HG03354 (cell line): Measurements from ENCODE around the gene CCL22.
"Not testable (repeated sequence)": the region's sequence is repeated elsewhere in the genome, so short reads cannot be mapped to it uniquely, and the experiment has no call there.

ENCODE experiments used
- ATAC-seq: cut with Tn5 transposase; IDR thresholded peaks from one replicate; pipeline ENCODE4 v1.9.1; 2021; ENCODE audit warnings: mild to moderate bottlenecking; ENCODE audit not compliant: unreplicated experiment, poor library complexity, severe bottlenecking

The CCL22 gene

DNA sequence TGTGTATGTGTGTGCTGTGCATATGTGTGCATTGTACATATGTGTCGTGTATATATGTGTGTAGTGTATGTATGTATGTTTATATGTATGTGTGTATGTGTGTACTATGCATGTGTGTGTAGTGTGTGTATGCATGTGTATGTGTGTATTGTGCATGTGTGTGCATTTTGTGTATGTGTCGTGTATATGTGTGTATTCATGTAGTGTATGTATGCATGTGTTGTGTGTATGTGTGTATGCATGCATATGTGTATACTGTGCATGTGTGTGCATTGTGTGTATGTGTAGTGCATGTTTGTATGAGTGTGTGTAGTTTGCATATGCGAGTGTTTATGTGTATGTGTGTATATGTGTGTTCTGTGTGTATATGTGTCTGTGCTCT lies 30.5 kb downstream of the CCL22 start:
- ATAC-seq, result no peak

- ATAC-seq, result no peak
These were observed 32.2 kb downstream of the CCL22 start for GRCh38 chr16:57390636-57391295.

GRCh38 chr16:57391300-57391699 lies 32.7 kb downstream of the CCL22 start:
- no peak for ATAC-seq

DNA sequence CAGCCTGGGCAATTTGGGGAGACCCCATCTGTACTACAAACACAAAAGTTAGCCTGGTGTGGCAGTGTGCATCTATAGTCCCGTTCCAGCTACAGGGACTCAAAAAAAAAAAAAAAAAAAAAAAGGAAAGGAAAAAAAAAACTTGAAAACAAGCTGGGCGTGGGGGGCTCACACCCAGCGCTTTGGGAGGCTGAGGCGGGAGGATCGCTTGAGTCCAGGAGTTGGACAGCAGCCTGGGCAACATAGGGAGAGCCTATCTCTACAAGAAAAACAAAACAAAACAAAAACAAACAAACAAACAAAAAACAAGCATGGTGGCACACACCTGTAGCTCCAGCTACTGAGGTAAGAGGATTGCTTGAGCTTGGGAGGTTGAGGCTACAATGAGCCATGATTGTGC lies 33.1 kb downstream of the CCL22 start:
- no peak for ATAC-seq

DNA sequence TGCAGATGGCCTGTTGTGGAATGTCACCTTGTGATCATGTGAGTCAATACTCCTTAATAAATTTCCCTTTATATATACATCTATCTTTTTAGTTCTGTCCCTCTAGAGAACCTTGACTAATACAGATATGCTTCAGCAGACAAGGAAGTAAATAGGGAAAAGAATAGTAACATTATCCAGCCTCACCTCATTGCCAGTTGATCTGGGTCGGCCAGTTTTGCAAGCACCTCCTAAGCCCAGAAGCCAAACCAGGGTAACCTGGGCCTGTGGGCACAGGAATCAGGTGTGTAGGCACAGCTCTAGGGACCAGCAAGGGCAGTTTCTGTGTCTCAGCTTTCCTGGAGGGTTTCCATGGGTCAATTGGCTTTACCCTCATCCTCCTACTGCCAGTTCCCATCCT lies 34.1 kb downstream of the CCL22 start:
- no peak for ATAC-seq

GRCh38 chr16:57394444-57394843 lies 35.9 kb downstream of the CCL22 start:
- no peak for ATAC-seq

- no peak for ATAC-seq
These were observed 36.4 kb downstream of the CCL22 start for GRCh38 chr16:57395026-57395425.

- ATAC-seq, result no peak
These were observed 38.2 kb downstream of the CCL22 start for GRCh38 chr16:57396786-57397185.

DNA sequence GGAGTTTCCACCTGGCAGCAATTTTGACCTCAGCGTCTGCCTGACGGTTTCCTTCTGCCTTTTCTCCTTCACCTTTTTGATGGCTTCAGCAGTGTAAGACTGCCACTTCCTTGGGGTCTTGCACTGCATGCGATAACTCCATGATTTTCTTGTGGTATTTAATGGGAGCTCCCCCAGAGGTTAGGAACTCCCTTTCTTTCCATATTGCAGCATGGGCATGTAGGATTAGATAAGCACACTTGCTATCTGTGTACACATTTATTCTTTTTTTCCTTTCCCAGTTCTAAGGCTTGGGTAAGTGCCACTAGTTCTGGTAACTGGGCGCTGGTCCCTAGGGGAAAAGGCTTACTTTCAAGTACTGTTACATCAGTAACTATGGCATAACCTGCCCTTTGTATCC lies 38.9 kb downstream of the CCL22 start:
- not testable (repeated sequence) for ATAC-seq

DNA sequence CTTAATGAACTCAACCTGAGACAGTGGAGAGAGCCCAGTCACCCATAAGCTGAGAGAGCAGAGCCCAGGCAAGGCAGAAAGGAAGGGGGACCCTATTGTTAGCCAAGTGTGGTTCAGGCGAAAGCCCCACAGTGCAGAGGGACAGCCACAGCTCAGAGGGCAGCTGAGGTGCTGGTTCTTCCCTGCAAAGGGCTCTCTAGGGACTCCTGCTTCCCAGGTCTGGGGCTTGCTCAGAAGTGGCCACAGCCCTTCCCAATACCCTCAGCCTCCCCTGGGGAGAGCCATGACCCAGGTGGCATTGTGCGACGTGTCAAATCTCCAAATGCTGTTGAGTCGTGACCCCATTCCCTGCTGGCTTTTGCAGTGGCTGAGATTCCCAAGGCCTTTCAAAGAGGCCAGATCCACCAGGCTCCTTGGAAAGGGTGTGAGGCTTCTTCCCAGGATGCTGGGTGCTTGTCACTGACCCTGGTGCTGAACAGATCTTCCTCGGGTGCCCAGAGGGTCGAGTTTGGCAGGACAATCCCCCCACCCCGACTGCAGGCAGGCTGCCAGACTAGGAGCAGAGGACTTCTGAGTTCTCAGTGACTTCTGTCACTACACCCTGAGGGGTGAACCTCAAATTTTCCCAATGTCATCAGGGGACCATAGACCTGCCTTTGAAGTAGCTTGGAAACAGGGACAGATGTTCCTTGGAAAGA lies 43.5 kb downstream of the CCL22 start:
- ATAC-seq, result no peak

DNA sequence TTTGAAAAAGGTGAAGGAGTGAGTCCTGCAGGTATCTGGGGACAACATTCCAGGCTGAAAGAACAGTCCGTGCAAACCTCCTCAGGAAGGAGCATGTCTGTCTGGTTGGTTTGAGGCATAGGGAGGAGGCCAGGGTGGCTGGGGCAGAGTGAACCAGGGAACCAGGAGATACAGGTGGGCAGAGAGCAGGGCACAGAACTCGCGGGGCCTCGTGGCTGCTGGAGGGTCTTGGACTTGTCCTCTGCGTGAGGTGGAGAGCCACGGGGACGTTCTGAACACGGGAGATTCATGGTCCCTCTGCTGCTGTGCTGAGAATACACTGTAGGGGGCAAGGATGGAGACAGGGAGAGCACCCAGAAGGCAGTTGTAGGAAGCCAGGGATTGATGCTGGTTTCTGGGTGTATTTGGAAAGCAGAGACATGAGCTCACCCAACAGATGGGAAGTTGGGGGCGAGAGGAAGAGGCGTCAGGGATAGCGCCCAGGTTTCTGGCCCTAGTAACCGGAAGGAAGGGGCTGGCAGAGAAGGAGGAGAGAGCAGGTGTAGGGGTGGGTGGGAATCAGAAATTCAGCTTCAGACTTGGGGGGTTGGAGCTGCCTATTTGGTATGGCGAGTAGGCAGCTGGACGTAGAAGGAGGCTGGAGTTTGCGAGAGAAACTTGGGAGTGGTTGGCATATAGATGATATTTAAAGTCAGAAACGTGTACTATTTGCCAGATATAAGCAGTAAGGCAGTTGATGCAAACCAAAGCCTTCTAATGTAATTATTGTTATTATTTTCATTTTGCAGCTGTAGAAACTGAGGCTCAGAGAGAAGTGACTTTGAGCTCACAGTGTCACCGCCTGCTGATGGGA lies 45.6 kb downstream of the CCL22 start, which contains the start of gene CCL17:
CCL17 (plus strand) TSS at position 803 of the 853 bp plus-strand sequence. CDS start 9,166 bp downstream, outside the sequence.
- ATAC-seq, result no peak

DNA sequence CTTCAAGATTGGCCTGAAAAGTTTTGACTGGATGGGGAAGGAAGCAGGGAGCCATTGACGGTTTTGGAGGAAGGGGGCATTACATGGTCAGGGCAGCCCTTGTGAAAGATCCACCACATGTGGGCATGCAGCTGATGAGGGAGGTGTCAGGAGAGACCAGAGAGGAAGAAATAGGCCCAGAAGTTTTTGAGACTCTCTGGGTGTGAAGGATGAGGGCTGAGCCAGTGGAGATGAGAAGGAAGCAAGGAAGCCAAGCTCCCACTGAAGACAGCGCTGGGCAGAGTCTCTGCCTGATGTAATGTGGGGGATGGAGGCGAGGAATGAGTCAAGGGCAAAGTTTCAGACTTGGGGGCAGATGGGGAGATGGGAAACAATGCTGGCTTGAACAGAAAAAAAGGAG lies 46.5 kb downstream of the CCL22 start:
- ATAC-seq, result no peak

GRCh38 chr16:57406881-57407280 lies 48.3 kb downstream of the CCL22 start:
- ATAC-seq, result no peak

DNA sequence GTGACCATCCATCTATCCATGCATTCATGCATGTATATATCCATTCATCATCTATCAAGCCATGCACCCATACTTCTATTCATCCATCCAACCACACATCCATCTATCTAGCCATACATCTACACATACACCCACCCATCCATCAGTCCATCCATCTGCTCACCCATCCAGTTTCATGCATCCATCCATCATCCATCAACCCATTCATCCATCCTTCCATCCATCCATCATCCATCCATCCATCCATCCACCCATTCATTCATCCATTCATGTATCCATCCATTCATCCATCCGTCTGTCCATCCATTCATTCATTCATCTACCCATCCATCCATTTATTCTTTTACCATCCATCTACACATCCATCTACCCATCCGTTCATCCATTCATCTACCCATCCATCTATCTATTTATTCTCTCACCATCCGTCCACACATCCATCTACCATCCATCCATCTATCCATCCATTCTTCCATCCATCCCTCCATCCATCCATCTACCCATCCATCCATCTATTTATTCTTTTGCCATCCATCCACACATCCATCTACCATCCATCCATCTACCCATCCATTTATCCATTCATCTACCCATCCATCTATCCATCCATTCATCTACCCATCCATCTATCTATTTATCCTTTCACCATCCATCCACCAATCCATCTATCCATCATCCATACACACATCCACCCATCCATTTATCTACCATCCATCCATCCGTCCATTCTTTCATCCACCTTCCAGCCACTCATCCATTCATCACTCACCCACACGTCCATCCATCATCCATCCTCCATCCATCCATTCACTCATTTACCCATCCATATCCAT lies 49.2 kb downstream of the CCL22 start:
- no peak for ATAC-seq

DNA sequence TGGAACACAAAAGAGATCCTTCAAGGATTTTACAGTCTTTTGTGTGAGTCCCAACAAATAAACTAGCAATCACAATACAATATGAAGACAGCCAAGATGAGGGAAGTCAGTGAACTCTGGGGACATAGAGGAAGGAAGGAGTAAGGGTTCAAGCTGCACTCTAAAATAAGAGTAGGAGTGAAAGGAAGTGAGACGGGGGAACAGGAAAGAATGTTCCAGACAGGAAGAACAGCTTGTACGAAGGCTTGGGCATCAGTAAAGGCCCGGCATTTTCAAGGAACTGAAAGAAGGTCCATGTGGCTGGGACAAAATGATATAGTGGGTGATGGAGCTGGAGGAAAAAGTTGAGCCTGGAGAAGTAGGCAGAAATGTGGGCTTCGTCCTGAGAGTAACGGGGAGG lies 50.5 kb downstream of the CCL22 start:
- no peak for ATAC-seq

- ATAC-seq, result no peak
These were observed 51.4 kb downstream of the CCL22 start for GRCh38 chr16:57409870-57410587.

- ATAC-seq, result no peak
These were observed 52.9 kb downstream of the CCL22 start for GRCh38 chr16:57411362-57411976.

- ATAC-seq, result no peak
These were observed 54.0 kb downstream of the CCL22 start for GRCh38 chr16:57412584-57412983.

- peak; percentile 86 for ATAC-seq
These were observed 54.7 kb downstream of the CCL22 start for GRCh38 chr16:57413301-57413730.
